ENCODE measurements around the gene CNNM4. TPM values are rescaled to one million over a fixed set of nuclear protein-coding genes. Genes with fewer than 3 reads are reported as not detected.

CNNM4 gene
- polyA plus RNA-seq, 1 of the 3 experiments (the other 2 are of a cell fraction): 5.5 TPM

GRCh38 chr2:96843538-96844268, 83.0 kb downstream of the CNNM4 start, which contains the start of gene ANKRD23 (continued):
- TF ChIP-seq USF2 (IDR thresholded peaks at IDR 0.05; ENCODE audit: borderline replicate concordance, low read depth, low read length): no peak
- no peak for TF ChIP-seq MEF2A (IDR thresholded peaks at IDR 0.05; ENCODE audit: borderline replicate concordance, low read depth)
- no peak for TF ChIP-seq GABPA (IDR thresholded peaks at IDR 0.05; ENCODE audit: low read depth)
- no peak for TF ChIP-seq MXI1 (IDR thresholded peaks at IDR 0.05; ENCODE audit: low read depth, low read length)
- TF ChIP-seq SMC3 (IDR thresholded peaks at IDR 0.05; ENCODE audit: low read depth, low read length): no peak
- no peak for TF ChIP-seq EZH2phosphoT487 (IDR thresholded peaks at IDR 0.05; ENCODE audit: borderline replicate concordance, low read depth)
- TF ChIP-seq EP300 (IDR thresholded peaks at IDR 0.05; ENCODE audit: borderline replicate concordance in 1 of 2, low read depth in 1 of 2, low read length in 1 of 2): no peak
- TF ChIP-seq POLR2AphosphoS5 (IDR thresholded peaks at IDR 0.05; ENCODE audit: low read depth, low read length): no peak

DNA sequence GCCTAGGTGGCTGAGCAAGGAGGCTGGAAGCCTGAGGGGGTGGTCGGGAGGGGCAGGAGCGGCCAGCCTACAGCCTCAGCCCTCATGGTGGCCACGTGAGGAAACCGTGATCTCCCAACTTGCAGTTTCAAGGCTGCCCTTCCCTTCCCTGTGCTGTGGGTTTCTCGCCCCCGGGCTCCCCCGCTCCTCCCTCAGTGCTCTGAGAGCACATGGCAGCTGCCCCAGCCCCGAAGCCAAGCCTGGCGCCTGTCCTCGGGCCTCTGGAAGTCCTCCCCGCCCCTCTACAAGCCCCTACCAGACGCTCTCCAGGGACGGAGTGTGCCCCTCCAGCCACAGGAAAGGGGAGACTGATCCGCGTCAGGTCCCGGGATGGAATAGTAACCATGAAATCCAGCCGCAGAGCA, 83.7 kb downstream of the CNNM4 start:
- H3K36me3 ChIP-seq (replicated peaks in 1 of 2; ENCODE audit: control insufficient read depth in 1 of 2, insufficient read depth in 2 of 2, low read length in 1 of 2): peaks cover 4 to 7% of the 10 kb centered on the region in 2 experiments
- H3K4me1 ChIP-seq (ENCODE audit: control insufficient read depth in 1 of 2, insufficient read depth in 2 of 2, low read depth in 1 of 2, low read length in 1 of 2): peaks cover 0 to 7% of the 10 kb centered on the region in 2 experiments; a peak in 1 of 4 replicates
- WGBS (ENCODE audit: low lambda C conversion rate): 100% methylated on average over 6 of the region's 17 CpGs
- no peak overlapping the region for H2AFZ ChIP-seq (ENCODE audit: low read depth)
- no peaks in the 10 kb centered on the region for H3K79me2 ChIP-seq (ENCODE audit: insufficient read depth)
- H4K20me1 ChIP-seq (ENCODE audit: insufficient read depth): no peaks in the 10 kb centered on the region
- H3K9ac ChIP-seq: no peak overlapping the region
- H3K27ac ChIP-seq (ENCODE audit: low read depth in 2 of 2, low read length in 1 of 2): no peak overlapping the region
- H3K4me3 ChIP-seq (ENCODE audit: low read depth in 2 of 2, low read length in 1 of 2): no peak overlapping the region
- ChIA-PET CTCF (interaction anchor here (4.3 kb wide), 1 partner anchor 13 kb away, joined by 24 read pairs; the partner anchor contains the start of gene ANKRD39), POLR2A (no interaction called here)
- no peak for DNase-seq
- H3K9me3 ChIP-seq: no peaks in the 10 kb centered on the region
- no peaks in the 10 kb centered on the region for H3K27me3 ChIP-seq (ENCODE audit: insufficient read depth)
- no peak overlapping the region for H3K4me2 ChIP-seq
- no peak for TF ChIP-seq GATA2 (CRISPR knock-in tag; IDR thresholded peaks at IDR 0.05)
- no peak for TF ChIP-seq NRF1 (IDR thresholded peaks at IDR 0.05; ENCODE audit: low read depth, low read length)
- TF ChIP-seq ZBTB33 (IDR thresholded peaks at IDR 0.05; ENCODE audit: borderline replicate concordance, low read depth): no peak
- H3F3A ChIP-seq (replicated peaks; ENCODE audit: insufficient read depth): no peaks in the 10 kb centered on the region
- no peaks in the 10 kb centered on the region for H3K9me2 ChIP-seq

DNA sequence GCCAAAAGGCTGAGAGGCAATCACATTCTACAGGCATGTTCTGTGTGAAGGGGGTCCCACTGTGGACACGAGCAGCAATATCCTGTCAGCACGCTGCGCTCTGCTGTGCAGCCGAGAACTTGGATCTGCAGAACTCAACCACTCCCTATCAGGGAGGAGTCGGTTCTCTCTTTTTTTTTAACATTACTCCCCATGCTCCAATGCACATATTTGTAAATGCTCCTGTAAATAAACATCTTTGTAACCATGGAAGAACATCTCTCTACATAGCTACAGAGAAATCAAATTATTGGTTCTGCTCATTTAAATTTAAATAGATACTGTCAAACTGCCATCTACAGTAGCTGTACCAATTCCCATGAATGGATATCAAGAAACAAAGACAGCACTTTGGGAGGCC, 86.1 kb downstream of the CNNM4 start:
- CTCF ChIA-PET: interaction anchor here (1.2 to 3.0 kb wide), 2 partner anchors 11 to 104 kb away, joined by 5 to 13 read pairs; partner anchors contain the start of gene ANKRD39
- Histone ChIP-seq H2AFZ (ENCODE audit: low read depth) (no peak overlapping the region), H3K9me2 (no peaks in the 10 kb centered on the region), H3K36me3 (replicated peaks in 1 of 2; ENCODE audit: control insufficient read depth in 1 of 2, insufficient read depth in 2 of 2, low read length in 1 of 2) (peaks cover 4 to 14% of the 10 kb centered on the region in 2 experiments), H3K27ac (ENCODE audit: low read depth in 2 of 2, low read length in 1 of 2) (no peak overlapping the region), H3F3A (replicated peaks; ENCODE audit: insufficient read depth) (no peaks in the 10 kb centered on the region), H3K4me3 (ENCODE audit: low read depth in 2 of 2, low read length in 1 of 2) (no peak overlapping the region), H3K4me2 (no peak overlapping the region), H3K9ac (no peak overlapping the region), H3K79me2 (ENCODE audit: insufficient read depth) (no peaks in the 10 kb centered on the region), H3K9me3 (no peaks in the 10 kb centered on the region), H4K20me1 (ENCODE audit: insufficient read depth) (no peaks in the 10 kb centered on the region), H3K27me3 (ENCODE audit: insufficient read depth) (no peaks in the 10 kb centered on the region), H3K4me1 (ENCODE audit: control insufficient read depth in 1 of 2, insufficient read depth in 2 of 2, low read depth in 1 of 2, low read length in 1 of 2) (peaks cover 0 to 5% of the 10 kb centered on the region in 2 experiments; a peak in 1 of 4 replicates)
- WGBS (ENCODE audit: low lambda C conversion rate): 94% methylated on average over 5 of the region's 5 CpGs
- no peak for TF ChIP-seq YY1 (IDR thresholded peaks at IDR 0.05; ENCODE audit: low read depth)
- TF ChIP-seq ELF1 (IDR thresholded peaks at IDR 0.05): no peak
- no peak for TF ChIP-seq TCF12 (IDR thresholded peaks at IDR 0.05)
- TF ChIP-seq ZBTB33 (IDR thresholded peaks at IDR 0.05; ENCODE audit: borderline replicate concordance, low read depth): no peak
- TF ChIP-seq EP300 (IDR thresholded peaks at IDR 0.05; ENCODE audit: borderline replicate concordance in 1 of 2, low read depth in 1 of 2, low read length in 1 of 2): no peak
- DNase-seq: no peak
- POLR2A ChIA-PET: no interaction called here
